GM13976 (cell line): ENCODE results near the gene MAPKAPK2.
"Not testable (repeated sequence)": the region's sequence is repeated elsewhere in the genome, so short reads cannot be mapped to it uniquely, and the experiment has no call there.

Source experiments
- DNase-seq: peaks from one replicate; pipeline ENCODE4 v3.0.0; 2012; ENCODE audit warnings: low spot score
- in situ Hi-C: fragments of 300-500 bp; cut with MboI; formaldehyde crosslinking; loops from one replicate; pipeline ENCODE4 v1.12.0; 2022; ENCODE audit warnings: low sequenced_read_pairs, mixed read lengths, inconsistent platforms; ENCODE audit not compliant: unreplicated experiment
- TF ChIP-seq, protein P1 (sequence below): IDR thresholded peaks from 2 replicates; pipeline ENCODE4 v1.5.1; 2012; ENCODE audit warnings: borderline replicate concordance, mild to moderate bottlenecking; ENCODE audit not compliant: insufficient read depth; ENCODE audit errors: extremely low read depth, missing control alignments, control extremely low read depth

Gene MAPKAPK2

DNA sequence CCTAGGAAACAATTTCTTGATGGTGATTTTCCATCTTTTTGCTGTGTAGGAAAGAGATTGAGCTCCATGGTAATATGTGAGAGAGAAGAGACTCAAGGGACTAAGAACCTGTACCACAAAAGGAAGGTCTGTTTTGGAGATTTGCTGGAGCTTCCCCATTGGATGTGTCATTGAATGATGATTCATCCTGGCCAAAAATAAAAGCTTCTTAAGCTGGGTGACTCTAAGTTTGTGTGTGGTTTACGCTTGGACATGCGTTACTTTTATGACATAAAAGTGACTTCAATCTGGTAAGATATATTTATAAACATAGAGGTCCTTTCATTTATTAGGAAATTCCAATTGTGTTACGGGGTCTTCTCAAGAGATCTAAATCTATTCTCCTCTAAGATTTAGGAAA lies 68.4 kb downstream of the MAPKAPK2 start:
- TF ChIP-seq, protein P1, sequence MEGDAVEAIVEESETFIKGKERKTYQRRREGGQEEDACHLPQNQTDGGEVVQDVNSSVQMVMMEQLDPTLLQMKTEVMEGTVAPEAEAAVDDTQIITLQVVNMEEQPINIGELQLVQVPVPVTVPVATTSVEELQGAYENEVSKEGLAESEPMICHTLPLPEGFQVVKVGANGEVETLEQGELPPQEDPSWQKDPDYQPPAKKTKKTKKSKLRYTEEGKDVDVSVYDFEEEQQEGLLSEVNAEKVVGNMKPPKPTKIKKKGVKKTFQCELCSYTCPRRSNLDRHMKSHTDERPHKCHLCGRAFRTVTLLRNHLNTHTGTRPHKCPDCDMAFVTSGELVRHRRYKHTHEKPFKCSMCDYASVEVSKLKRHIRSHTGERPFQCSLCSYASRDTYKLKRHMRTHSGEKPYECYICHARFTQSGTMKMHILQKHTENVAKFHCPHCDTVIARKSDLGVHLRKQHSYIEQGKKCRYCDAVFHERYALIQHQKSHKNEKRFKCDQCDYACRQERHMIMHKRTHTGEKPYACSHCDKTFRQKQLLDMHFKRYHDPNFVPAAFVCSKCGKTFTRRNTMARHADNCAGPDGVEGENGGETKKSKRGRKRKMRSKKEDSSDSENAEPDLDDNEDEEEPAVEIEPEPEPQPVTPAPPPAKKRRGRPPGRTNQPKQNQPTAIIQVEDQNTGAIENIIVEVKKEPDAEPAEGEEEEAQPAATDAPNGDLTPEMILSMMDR: no peak
- in situ Hi-C loops: no loop called here
- DNase-seq: no peak

DNA sequence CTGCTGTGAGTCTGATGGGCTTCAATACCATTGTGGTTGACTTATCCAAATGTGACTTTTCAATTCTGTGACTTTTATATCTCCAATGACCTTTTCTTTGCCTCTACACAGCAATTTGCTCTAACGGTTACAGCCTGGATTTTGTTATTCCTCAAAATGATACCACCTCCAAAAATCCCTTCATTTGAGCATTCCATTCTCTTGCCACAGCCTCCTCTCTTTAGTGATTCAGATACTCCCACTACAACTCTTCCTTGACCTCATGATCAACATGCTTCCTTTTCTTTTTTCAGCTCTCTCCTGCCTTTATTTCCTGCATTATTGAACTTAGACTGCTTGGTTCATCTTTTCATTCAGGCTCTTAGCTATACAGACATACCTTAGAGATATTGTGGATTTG lies 69.3 kb downstream of the MAPKAPK2 start:
- no peak for DNase-seq
- TF ChIP-seq, protein P1: no peak
- in situ Hi-C loops: no loop called here

DNA sequence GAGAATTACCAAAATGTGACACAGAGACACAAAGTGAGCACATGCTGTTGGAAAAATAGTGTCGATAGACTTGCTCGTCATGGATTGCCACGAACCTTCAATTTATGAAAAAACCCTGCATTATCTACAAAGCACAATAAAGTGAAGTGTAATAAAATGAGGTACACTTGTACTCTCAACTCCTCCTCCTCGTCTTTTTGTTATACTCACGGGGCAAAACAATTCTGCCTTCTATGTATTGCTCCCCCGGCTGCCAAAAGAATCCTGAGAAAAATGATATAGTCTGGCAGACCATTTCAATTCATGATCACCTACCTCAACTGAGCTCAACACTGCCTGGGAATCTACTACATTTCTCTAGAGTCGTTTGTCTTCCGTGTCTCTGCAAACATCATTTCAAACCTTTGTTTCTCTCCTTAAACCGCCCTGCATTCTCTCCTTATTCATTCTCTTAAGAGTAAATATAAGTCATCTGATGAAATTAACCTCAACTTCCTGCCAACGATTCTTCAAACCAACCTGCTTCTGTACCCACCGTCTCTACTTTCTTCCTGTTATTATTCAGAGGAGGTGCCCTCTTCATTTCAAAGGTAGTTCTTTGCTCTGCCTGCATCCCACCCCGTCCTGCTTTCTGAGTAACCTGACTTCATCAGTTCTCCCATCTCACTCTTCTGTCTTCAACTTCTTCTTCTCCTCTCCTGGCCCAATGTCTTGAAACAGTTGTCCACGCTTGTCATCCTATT lies 73.0 kb downstream of the MAPKAPK2 start:
- no peak for DNase-seq
- in situ Hi-C loops: no loop called here
- TF ChIP-seq, protein P1: no peak

DNA sequence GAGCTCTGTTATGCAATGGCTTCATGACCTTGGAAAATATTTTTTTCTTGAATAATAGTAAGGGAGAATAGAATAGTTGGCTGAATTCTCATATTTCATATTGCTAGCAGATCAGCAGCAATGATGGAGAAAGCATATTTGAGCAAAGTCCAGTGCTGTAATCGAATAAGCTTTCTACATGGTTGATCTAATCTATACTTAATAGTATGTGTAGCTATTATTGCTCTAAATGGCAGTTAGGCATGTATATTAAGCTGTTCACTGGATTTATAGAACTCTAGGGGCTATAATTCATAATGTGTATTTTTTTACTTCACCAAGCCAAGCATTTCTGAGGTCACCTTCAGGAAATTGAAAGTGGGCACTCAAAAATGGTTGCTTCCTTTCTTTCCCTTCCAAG lies 75.9 kb downstream of the MAPKAPK2 start:
- no peak for DNase-seq
- in situ Hi-C loops: no loop called here
- TF ChIP-seq, protein P1: no peak

DNA sequence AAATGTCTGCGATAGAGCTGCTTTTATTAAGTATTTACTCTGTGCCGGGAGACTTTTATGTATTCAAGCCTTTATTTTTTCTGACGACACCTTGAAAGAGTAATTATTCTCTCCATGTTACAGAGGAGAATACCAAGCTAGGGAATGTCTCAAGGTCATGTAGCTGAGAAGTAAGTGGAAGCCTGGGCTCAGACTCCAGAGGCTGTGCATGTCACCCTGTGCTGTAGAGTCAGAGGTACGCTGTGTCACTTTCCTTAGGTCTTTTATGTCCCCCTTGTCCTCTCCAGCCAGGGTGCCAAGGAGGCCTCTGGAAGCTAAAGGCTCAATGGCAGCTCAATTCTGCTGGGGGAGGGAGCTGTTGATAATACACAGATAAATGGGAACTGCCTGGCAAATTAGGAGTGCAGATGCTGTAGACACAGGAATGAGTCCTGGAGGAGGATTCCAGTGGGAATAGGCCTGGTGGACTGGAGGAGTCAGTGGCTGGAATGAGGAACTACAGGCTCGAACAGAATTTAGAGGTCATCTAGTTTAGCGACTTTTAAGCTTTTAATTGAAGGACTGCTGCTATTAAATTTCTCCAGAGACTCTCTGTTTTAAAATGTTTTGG lies 76.6 kb downstream of the MAPKAPK2 start:
- TF ChIP-seq, protein P1: no peak
- DNase-seq: no peak
- in situ Hi-C loops: no loop called here

DNA sequence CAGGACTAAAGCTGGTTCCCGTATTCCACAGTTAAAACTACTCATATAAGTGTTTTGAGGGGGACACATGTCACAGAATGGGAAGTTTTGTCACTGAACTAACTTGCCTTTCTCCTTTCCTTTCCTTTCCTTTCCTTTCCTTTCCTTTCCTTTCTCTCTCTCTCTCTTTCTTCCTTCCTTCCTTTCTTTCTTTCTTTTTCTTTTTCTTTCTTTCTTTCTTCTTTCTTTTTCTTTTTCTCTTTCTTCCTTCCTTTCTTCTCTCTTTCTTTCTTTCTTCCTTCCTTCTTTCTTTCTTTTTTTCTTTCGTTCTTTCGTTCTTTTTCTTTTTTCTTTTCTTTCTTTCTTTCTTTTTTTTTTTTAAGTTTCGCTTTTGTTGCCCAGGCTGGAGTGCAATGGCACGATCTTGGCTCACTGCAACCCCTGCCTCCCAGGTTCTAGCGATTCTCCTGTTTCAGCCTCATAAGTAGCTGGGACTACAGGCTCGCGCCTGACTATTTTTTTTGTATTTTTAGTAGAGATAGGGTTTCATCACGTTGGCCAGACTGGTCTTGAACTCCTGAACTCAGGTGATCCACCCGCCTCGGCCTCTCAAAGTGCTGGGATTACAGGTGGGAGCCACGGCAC lies 78.1 kb downstream of the MAPKAPK2 start:
- DNase-seq, in situ Hi-C loops: not testable (repeated sequence)

DNA sequence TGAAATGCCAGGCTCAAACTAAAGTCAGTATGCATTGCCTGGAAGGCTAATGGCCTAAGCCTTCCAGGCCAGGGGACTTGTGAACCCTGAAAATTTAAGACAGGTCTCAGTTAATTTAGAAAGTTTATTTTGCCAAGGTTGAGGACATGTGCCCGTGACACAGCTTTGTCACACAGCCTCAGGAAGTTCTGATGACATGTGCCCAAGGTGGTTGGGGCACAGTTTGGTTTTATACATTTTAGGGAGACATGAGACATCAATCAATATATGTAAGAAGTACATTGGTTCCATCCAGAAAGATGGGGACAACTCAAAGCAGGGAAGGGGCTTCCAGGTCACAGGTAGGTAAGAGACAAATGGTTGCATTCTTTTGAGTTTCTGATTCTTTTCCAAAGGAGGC lies 81.1 kb downstream of the MAPKAPK2 start:
- DNase-seq, in situ Hi-C loops: not testable (repeated sequence)
